Erythroblast (primary cell): ENCODE measurements around the gene ZFR.
A peak's percentile ranks its signal among the peaks of the same experiment; 100 is the strongest.
"Not testable (repeated sequence)": the region's sequence is repeated elsewhere in the genome, so short reads cannot be mapped to it uniquely, and the experiment has no call there.

Experiments
- DNase-seq, 2 experiments: peaks; one replicate each; lab custom pipeline; 2025; lab: John Stamatoyannopoulos, UW
- GATA1 ChIP-seq: IDR thresholded peaks from 2 replicates; pipeline ENCODE4 v1.6.1; 2011; ENCODE audit warnings: low read depth, mild to moderate bottlenecking, control low read depth, low read length, moderate library complexity
- POLR2A ChIP-seq: IDR thresholded peaks from 2 replicates; pipeline ENCODE4 v1.6.1; 2011; ENCODE audit warnings: mild to moderate bottlenecking, low read length

ZFR gene

DNA sequence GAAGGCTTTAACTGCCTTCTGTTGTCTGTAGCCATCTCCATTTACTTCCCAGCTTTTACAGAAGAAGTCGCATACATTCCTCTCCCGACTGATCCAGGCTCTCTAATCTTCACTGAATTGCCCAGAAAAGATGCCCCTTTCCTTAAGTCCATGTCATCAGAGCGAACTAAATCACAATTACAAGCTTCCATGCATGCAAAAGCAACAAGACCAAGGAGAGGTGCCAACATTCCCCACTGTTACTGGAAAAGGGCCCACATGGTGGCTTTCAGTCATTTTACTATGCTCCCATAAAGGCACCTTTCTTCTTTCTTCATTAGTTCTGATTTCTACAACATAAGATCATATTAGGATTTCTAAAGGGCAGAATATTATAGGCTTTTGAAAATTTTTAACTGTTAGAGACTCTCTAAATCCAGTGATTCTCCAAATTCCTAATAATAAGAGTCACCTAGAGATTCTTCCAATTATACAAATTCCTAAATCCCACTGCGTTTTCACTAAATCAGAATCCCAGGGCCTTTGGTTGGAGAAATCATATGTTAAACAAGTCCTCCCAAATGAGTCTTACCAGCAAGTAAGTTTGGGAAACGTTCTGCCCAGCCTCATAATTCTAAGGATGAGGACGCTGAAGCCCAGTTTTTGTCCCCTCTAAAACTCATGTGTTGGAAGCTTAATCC is 17.0 kb upstream of the ZFR start:
- TF ChIP-seq GATA1 (no peak), POLR2A (no peak)
- DNase-seq, result no peak

DNA sequence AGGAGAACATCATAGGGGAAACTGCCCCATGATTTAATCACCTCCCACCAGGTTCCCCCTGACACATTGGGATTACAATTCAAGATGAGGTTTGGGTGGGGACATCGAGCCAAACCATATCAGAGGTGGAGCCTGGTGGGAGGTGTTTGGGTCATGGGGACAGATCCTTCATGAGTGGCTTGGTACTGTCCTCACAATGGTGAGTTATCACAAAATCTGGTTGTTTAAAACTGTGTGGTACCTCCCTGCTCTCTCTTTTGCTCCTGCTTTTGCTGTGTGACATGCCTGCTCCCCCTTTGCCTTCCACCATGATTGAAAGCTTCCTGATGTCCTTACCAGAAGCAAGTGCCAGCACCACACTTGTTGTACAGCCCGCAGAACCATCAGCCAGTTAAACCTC is 16.2 kb upstream of the ZFR start:
- TF ChIP-seq GATA1, result no peak
- TF ChIP-seq POLR2A, result no peak
- DNase-seq, result no peak

DNA sequence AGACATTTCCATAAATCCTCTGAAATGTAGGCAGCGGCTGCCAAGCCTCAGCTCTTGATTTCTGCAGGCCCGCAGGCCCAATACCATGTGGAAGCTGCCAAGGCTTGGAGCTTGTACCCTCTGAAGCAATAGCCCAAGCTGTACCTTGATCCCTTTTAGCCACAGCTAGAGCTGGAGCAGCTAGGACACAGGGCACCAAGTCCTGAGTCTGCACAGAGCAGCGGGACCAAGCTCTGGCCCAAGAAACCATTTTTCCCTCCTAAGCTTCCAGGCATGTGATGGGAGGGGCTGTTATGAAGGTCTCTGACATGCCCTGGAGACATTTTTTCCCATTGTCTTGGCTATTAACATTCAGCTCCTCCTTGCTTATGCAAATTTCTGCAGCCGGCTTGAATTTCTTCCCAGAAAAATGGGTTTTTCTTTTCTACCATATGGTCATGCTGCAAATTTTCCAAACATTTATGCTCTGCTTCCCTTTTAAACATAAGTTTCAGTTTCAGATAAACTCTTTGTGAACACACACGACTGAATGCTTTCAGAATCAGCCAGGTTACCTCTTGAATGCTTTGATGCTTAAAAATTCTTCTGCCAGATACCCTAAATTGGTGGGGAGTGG is 14.4 kb upstream of the ZFR start:
- DNase-seq, result no peak
- TF ChIP-seq POLR2A (no peak), GATA1 (no peak)

DNA sequence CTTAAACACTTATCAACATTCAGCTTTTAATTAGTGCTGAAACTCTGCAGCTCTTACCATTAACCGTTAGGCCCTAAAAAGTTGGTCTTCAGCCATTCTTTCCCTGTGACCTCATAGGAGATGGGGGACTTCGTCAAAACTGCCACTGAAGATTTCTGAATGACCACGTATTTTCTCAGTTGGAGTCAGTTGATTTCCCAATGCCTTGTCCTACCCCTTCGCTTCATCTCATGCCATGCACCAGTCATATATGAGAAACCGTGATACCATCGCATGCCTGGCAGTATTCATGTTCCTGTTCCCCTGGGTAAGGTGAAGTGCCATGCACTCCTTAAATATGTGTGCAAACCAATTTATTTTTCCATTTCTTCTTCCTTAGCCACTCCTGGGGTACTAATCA is 10.8 kb upstream of the ZFR start:
- TF ChIP-seq POLR2A, result no peak
- no peak for TF ChIP-seq GATA1
- no peak for DNase-seq

DNA sequence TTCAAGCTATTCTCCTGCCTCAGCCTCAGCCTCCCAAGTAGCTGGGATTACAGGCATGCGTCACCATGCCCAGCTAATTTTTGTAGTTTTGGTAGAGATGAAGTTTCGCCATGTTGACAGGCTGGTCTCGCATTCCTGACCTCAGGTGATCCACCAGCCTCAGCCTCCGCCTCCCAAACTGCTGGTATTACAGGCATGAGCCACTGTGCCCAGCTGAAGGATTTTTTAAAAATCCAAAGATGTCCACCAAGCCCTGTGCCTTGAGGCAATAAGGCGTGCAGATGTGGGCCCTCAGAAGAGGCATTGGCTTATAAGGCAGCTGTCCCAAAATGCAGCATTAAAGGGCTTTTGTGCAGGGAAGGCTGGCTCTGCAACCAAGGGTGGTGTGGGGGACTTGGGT is 10.3 kb upstream of the ZFR start:
- TF ChIP-seq POLR2A (no peak), GATA1 (no peak)
- no peak for DNase-seq

DNA sequence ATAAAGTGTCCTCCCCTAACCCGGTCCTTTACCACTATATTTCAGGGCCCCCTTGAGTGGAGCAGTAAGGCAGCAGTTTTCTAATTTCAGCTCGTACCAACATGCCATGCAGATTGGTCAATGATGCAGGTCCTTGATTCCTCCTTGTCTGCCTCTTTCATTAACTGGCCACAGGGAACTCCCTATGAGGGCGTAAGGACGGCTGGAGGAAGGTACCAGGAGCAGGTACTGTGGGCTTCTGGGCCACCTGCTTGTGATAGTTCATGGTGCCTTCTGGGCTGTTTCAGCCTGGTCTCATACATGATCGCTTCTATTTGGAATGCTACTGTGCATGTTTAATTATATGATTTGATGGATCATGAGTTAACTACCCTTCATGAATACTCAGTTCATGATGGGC is 9.4 kb upstream of the ZFR start:
- TF ChIP-seq POLR2A, result no peak
- TF ChIP-seq GATA1, result no peak
- no peak for DNase-seq

DNA sequence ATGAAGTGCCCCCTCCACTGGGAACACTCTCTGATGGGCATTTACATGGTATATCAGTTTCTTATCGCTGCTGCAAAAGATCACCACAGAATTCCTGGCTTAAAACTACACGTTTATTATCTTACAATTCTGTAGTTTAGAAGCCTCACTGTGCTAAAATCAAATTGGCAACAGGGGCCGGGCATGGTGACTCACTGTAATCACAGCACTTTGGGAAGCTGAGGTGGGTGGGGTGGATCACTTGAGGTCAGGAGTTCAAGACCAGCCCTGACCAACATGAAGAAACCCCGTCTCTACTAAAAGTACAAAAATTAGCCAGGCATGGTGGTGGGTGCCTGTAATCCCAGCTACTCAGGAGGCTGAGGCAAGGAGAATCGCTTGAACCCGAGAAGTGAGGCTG is 7.8 kb upstream of the ZFR start:
- not testable (repeated sequence) for DNase-seq

DNA sequence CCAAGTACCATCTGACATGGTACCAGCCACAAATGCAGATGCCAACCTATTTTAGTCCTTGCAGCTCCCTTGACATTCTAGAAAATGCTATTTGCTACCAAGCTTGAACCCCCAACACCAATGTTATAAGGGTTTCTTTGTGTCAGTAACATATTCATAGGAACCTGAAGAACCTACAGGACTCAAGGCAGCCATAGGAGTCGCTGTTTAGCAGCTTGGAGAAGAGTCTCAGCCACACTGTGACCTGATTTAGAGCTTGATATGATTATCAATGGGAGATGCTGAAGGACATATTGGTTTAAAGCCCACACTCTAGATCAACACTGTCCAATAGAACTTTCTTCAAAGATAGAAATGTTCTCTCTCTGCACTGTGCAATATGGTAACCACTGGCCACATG is 6.4 kb upstream of the ZFR start:
- DNase-seq, result peak; percentile 11
- TF ChIP-seq POLR2A (no peak), GATA1 (no peak)

DNA sequence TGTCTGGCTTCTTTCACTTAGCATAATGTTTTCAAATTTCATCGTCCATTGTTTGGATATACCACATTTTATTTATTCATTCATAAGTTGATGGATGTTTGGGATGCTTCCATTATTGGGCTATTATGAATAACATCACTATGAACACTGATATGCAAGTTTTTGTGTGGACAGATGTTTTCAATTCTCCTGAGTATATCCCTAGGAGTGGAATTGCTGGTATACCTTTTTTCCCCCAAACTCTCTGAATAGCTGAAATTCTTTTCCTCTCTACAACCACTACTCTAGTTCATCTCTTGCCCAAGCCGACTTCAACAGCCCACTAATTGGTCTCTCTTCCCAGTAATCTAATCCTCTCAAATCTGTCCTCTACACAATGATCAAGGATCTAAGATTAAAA is 4.7 kb upstream of the ZFR start:
- DNase-seq, result no peak
- TF ChIP-seq GATA1, result no peak
- TF ChIP-seq POLR2A, result no peak

DNA sequence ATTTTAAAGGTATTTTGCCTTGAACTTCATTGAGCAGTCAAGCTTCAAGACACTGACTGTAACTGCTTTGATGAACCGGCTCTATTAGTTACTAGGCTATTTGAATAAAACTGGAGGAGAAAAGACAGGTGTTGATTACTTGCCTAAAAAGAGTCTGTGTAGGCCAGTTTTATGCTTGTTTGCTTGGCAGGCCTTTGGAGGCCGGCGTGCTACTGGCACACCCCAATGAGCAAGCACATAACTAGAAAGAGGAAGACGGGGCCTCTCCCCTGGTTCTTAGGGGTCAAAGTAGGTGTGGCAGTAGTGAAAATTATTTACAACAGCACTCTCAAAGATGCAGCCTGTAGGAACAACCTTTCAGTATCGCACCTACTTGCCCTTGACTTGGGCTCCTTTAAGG is 2.1 kb upstream of the ZFR start:
- DNase-seq, result peak; percentile 7 to 18

DNA sequence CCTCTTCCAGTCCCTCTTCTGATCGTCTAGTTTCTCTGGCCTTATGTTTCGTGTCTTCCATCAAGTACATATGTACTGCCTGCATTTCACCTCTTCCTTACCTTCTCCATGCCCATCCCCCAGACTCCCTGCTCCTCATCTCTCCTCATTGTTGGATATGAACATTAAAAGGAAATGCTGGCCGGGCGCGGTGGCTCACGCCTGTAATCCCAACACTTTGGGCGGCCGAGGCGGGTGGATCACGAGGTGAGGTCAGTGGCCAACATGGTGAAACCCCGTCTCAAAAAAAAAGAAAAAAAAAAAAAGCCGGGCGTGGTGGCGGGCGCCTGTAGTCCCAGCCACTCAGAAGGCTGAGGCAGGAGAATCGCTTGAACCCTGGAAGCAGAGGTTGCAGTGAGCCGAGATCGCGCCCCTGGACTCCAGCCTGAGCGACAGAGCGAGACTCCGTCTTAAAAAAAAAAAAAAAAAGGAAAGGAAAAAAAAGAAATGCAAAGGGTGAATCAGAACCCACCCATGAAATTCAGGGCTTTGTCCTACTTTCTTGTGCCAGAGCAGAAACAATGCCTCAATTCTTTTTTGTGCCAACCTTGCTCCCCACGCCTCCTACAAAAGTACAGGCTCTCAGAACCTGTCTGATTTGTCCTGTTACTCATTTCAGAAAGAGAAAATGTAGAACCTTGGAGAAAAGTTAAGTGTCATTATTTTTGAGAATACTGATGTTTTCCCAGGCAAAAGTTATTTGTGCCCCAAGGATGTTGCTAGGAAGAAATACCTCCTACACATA is 1.5 kb upstream of the ZFR start:
- TF ChIP-seq POLR2A (no peak), GATA1 (no peak)
- DNase-seq, result no peak

More for the DNA sequence above, 2.1 kb upstream of the ZFR start:
- TF ChIP-seq GATA1 (no peak), POLR2A (no peak)

DNA sequence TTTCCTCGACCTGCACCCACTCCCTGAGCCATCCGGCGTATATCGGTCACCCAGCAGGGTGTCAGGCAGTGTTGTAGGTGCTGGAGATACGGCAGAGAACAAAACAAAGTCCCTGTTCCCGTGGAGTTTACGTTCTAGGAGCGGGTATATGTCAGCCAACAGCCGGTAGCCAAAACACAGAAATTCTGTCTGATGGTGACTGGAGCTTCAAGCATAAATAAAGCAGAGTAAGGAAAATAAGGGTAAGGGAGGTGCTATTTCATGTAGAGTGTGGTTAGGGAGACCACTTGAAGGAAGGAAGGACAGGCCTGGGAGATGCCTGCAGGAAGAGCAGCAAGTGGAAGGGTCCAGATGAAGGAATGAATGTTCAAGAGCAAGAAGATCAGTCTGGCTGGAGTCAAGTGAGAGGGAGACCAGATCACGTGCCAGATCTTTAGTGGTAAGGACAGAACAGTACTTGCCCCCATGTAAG is 783 bp upstream of the ZFR start:
- DNase-seq, result no peak
- TF ChIP-seq GATA1 (no peak), POLR2A (no peak)

DNA sequence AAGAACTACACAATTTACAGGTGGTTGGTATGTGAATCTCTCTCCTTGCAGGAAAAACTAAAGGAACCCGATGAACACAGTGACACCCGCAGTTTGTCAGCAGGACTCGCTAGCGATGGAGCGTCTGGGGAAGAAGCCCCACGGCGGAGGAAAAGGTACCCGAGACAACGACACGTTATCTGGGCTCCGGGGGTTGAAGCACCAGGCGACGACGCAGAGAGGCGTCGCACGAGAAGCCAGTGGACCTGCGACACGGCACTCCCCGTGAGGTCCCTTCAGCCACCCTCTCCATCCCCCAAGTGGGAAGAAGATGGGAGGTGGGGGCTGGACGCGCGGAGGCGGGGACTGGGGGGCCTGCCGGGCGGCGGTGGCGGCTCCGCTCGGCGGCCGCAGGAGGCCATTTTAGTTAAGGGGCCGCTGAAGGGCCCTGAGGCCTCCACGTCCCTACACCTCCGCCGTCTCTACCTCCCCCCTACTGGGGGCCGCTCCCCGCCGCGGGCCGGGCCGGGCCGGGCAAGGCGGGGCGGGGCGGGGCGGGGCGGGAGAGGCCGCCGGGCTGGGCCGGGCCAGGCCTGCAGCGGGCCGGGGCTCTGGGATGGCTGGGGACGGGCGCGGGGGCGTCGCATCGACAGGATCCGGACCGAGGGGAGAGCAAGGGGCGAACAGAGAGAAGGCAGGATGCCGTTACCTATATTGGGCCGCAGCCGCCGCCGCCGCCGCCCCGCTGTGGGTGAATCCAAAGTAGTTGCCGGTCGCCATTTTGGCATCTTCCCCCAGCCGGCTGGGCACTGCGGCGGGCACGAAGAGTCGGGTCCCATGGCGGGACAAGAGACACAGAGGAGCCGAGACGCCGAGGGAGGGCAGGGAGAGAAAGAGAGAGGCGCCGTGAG is 754 bp downstream of the ZFR start:
- peak; percentile 66 to 78 for DNase-seq
- TF ChIP-seq GATA1 (no peak), POLR2A (no peak)
